Measurements from ENCODE around the gene ZNF770.

The ZNF770 gene, protein sequence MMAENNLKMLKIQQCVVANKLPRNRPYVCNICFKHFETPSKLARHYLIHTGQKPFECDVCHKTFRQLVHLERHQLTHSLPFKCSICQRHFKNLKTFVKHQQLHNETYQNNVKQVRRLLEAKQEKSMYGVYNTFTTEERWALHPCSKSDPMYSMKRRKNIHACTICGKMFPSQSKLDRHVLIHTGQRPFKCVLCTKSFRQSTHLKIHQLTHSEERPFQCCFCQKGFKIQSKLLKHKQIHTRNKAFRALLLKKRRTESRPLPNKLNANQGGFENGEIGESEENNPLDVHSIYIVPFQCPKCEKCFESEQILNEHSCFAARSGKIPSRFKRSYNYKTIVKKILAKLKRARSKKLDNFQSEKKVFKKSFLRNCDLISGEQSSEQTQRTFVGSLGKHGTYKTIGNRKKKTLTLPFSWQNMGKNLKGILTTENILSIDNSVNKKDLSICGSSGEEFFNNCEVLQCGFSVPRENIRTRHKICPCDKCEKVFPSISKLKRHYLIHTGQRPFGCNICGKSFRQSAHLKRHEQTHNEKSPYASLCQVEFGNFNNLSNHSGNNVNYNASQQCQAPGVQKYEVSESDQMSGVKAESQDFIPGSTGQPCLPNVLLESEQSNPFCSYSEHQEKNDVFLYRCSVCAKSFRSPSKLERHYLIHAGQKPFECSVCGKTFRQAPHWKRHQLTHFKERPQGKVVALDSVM

DNA sequence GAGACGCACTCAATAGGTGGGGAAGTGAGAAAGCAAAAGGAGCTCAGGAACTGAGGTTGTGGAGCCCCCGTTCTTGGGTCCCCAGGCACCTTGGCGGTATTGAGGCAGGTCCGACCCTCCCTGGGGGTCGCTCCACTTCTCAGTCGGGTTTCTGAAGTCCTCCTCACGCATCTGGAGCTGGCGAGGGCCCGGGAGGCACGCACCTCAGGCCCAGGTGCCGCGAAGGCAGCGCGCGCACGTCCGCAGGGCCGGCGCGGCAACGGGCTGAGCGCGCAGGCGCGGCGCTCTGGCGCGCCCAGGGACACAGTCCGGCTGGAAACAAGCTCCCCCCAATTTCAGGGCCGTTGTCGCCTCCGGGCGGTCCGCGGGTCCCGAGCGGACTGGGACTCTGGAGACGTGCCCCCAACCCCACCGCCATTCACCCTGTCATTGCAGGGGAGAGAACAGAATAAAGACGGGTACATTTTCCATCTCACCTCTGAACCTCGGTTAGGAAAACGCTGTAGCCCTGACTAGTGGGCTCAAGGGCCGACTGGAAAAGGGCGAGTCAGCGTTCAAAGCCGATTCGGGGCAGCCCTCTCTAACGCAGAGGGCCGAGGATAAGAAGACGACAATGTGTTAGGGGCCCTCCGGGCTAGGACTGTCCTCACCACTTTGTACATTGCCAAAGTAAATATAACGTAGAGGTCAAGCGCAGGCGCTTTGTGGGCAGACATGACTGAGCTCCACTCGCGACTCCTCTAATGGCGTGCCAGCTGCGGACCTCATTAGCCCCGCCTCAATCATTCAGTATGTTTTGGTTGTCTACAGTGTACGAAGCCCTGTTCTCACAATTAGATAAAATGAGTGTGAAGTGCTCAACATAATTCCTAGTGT, at the start of gene ZNF770:
Gene ZNF770, minus strand, starts transcription at position 261 of the 876 bp plus-strand sequence. CDS start 4,853 bp downstream, outside the sequence.
- peak; percentile 16 for DNase-seq

DNA sequence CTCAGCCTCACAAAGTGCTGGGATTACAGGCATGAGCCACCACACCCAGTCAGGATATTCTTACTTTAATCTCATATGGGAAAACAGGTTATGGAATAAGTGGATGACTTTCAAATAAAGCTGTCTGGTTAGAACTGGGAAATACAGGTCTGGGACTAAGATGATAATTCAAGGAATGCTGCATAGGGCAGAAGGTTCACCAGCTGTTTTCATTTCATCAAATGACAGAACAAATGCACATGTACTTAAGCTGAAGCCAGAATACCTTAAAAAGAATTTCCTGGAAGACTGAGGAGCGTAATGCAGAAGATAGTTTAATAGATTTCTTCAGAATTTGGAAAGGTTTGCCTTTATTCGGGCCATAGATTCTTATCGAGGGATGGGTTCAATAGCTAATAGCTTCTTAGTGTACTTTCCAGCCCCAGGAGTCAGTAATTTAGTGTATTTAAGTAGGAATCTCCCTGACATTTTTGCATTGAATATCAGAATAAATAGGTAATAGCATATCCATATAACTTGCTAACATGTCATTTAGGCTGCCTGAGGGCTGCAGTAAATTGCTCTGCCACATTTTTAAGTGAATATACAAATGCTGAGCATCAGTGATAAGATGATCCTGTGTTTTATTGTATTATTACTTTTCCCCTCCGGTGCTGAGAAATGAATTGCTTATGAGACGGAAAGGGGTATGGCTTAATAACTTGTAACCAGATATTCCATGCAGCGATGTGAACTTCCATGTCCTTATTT, 40.3 kb upstream of the ZNF770 start:
- no peak for DNase-seq

DNA sequence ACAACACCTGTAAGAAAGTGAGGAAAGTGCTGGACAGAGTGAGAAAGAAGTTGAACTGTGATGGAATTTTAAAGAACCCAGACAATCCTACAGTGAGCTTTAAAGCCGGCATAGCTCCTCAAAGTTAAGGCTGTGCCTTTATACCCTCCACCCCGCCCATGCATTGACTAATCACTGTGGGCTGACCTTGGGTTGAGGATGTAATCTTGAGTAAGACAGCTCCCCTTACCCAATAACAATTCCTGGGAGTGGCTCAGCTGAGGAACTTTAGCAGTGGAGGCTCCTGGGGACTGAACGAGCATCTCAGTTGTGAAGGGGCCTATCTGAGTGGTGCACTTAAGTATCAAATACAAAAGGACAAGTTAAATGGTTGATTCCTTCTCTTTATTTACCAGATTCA, 35.7 kb upstream of the ZNF770 start:
- no peak for DNase-seq

DNA sequence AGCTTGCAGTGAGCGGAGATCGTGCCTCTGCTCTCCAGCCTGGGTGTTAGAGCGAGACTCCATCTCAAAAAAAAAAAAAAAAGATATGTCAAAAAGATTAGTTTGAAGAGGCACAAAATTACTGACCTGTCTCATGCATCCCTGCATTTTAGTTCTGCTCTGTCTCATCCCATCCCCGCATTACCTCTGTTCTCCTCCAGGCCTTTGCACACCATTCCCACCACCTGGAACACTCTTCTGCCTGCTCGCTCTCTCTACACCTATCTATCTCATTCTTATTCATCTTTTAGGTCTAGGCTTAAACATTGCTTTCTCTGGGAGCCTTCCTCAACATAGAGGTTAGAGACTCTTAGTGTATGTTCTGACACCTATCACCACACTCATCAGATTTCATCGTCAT, 32.9 kb upstream of the ZNF770 start:
- DNase-seq, result no peak

DNA sequence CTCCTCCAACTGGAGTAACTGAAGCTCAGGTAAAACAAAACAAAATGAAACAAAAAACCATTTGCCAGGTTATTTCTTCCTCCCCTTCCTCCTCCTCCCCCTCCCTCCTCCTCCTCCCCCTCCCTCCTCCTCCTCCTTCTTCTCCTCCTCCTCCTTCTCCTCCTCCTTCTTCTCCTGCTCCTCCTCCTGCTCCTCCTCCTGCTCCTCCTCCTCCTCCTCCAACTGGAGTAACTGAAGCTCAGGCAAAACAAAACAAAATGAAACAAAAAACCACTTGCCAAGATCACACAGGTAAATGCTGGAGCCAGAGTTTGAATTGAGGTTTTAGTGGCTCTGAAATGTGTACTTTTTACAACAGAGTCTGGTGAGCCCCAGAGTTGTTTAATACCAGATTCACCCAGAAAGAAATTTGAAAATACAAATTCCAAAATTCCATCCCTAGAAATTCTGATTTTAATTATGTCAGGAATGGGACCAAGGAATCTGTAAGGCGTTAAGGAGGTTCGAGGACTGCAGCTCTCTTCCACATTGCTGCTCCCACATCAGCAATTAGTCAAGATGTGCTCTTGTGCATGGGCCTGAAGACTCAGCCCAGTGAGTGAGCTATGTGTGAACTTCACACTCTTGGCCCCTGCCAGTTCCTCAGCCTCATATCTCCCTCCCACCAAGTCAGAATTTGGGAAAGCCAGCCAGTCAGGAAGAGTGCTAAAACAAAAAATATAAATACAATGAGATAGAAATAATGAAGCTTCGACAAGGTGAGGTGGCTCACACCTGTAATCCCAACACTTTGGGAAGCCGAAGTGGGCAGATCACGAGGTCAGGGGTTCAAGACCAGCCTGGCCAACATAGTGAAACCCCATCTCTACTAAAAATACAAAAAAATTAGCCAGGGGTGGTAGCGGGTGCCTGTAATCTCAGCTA, 31.6 kb upstream of the ZNF770 start:
- no peak for DNase-seq

DNA sequence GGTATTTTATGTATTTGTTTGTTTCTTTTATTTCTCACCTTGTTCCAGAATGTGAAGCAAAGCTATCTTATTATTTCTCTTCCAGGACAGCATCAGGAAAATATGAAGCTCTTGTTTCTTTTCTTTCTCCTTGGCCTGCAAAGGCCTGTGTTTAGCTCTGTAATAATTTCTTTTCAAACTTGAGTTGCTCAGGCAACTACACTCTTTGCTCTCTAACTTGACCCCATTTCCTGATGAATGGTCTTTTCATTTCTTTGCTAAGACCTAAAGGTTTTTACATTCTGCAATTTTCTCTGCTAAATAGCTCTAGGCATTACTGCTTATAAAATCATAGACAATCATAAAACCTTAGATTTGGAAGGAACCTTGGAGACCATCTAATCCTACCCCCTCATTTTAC, 26.2 kb upstream of the ZNF770 start:
- DNase-seq, result no peak

DNA sequence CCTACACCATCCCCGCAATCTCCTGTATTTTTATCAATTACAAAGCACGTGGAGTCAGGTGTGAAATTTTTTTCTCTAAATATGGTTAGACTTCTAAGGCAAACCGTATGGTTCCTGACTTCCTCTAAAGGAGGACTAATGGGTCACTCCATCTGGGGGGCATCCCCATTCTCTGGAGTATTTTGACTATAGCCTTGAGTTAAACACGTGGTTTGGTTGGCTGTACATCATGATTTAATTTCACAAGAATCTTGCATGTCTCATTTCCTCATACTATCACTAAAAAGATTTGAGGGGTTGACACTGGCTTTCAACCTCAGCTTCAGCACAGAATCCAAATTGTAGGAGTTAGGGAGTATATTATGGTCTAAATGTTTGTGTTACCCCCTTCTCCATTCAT, 25.3 kb upstream of the ZNF770 start:
- DNase-seq, result no peak

DNA sequence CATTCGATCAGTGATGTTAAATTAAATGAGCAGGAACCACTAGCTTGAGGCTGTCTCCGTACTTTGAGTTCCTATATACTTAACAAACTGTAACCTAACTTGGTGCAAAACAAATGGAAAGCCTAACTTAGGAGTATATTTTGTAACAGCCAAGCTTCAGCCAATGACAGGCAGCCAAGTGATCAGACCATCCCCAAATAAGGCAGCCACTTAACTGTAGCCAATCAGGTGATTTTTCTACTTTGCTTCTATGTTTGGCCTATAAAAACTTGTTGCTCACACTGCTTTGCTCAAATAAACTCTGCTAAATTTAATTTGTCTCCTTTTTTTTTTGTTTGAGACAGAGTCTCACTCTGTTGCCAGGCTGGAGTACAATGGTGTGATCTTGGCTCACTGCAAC, 19.3 kb upstream of the ZNF770 start:
- no peak for DNase-seq

DNA sequence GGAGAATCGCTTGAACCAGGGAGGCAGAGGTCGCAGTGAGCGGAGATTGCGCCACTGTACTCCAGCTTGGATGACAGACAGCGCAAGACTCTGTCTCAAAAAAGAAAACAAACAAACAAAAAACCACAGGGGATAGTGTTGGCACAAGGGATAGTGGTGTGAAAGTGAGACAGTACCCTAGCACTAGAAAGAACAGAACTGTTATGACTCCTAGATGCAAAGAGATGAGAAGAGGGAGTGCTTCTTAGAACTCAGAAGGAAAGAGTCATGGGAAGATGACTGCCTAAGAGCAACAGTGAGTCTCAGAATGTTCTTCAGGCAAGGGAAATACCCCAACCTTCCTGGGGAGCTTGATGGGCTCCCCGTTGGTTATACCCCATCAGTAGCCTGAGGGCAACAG, 17.8 kb upstream of the ZNF770 start:
- no peak for DNase-seq

DNA sequence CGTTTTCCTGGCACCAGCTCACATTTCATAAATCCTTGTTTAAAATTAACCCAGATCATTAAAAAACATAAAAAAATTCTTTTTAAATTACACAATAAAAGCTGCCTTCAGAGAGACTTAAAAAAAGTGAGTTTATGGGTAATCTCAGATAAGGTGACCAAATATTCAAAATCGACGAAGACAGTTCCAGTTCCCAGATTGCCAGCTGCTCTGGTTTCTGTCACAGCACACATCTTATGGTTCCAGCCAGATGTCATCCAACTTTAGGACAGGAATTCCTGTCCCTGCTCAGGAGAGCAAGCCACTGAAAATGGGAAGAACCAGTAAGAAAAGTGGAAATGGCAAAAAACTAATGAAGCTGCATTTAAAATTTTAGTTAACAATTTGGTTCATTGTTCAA, 15.8 kb upstream of the ZNF770 start:
- no peak for DNase-seq

DNA sequence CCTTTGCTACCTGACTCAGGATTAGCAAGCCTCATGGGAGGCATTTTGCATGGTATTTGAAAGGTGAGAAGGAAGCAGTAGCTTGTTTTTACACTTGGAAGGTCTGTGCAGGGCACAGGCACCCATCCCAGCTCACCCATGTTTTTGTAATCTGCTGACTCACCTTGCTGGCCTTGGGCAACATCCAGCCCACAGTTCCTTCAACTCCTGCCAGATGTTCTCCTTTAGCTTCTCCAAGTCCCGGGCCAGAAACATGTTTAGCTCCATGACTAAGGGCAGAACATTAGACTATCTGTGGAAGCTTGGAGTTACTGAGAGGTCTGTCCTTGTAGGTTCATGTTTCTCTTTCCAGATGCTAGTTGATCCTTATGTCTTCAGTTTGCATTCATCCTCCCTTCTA, 12.4 kb upstream of the ZNF770 start:
- DNase-seq, result no peak

DNA sequence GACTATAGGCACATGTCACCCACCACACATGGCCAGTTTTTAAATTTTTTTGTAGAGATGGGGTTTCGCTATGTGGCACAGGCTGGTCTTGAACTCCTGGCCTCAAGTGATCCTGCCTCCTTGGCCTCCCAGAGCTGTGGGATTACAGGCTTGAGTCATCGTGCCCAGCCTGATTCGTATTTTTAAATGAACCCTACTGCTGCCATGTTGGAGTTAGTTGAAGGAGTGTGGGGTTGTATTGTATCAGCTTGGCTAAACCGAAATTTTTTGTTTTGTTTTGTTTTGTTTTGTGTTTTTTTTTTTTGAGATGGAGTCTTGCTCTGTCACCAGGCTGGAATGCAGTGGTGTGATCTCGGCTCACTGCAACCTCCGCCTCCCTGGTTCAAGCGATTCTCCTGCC, 11.8 kb upstream of the ZNF770 start:
- DNase-seq, result no peak

DNA sequence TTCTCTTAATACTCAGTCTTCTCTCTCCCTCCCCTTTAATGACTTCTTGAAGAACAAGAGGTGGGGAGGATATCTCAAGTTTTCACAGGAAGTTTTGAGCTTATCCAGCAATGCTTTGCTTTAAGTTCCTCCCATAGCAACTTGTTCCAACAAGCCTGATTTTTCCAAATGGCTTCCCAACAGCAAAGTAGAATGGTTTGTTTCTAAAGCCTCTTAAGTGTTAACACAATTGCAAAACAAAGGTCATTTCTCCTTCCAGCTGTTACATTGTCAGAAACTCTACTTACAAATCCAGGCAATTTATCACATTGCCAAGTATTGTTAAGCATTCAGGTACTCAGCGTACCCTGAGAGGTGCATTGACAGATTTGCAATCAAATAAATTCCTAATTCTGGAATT, 6.8 kb upstream of the ZNF770 start:
- DNase-seq, result no peak

DNA sequence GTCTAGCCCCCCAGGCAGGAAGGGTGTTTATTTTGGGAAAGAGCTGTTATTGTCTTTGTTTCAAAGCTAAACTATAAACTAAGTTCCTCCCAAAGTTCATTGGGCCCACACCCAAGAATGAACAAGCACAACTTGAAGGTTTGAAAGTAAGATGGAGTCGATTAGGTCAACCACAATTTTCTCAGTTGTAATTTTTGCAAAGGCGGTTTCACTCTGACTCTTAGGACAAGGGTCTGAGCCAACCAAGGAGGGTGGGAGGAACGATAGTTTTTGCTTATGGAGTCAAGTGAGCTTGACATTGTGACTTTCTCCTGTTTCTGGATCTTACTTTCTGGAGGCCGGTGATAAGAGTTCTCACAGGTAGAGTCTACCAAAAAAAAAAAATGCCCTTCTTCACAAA, 5.8 kb upstream of the ZNF770 start:
- no peak for DNase-seq

DNA sequence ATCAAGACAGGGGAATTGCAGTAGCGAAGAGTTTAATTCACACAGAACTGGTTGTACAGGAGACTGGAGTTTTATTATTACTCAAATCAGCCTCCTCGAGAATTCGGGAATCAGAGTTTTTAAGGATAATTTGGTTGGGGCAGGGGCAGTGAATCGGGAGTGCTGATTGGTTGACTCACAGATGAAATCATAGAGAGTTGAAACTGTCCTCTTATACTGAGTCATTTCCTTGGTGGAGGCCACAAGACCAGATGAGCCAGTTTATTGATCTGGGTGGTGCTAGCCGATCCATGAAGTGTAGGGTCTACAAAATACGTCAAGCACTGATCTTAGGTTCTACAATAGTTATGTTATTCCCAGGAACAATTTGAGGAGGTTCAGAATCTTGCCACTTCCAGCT, 5.3 kb upstream of the ZNF770 start:
- DNase-seq, result no peak

DNA sequence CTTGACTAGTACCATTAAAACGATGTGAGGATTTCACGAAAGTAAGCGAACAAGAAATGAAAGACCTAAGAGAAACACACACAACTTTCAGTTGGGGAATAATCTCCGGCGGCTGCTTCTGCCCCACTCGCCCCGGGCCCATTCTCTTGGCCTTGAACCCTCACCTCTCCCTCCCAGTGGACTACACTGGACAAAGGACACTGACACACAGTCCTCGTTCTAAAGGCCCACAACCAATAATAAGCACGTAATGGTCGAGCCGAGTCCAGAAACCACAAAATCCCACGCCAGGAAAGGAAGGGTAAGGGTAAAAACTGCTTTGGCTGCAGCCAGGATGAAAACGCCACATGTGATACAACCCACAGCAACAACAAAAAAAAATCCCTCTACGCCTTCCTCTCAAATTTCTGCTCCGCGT, 469 bp downstream of the ZNF770 start:
- no peak for DNase-seq

DNA sequence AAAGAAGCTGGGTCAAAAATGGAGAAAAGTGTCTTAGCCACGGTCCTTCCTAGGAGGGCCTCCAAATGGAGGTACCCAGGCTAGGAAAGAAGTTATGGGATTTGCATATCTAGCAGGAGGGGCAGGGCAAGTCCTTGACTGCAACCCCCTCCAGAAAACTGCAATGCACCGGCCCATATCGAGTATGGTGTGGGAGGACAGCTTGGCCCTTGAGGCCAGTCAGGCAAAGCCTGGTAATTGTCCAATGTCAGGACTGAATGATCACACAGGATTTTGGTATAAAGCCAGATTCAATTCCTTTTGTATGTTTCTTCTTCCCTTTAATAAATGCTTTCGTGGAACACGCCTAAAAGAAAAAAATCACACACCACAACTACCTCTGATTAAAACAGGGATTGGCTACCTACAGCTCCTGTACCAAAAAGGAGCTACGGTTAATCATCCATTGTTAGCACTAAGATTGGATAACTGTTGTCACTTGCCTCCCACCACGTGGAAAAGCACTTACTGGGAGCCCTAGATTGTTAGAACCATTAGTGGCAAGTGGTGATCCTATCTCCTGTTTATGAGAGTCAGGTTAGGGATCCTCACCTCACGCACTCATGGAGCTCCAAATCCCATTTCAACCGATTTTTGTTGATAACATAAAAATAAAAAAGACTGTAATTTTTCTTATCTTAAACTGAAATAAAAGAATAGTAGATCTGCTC, 1.2 kb downstream of the ZNF770 start:
- DNase-seq, result no peak

DNA sequence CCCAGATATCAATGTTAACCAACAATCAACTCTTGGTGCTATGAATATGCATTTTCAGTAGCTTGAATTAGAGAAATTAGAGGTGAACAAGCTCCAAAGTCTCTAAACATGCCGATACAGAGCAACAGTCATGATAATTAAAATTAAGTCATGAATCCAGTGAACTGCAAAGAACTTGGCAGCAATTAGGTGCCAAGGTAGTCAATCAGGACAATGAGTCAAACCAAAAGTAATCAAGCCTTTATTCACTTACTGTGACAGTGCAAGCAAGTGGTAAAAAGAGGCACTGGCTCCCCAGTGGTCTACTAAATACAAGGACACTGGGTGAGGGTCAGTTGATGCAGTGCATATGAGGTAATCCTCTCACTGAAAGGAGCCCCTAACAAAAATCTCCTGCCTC, 1.8 kb downstream of the ZNF770 start:
- no peak for DNase-seq

DNA sequence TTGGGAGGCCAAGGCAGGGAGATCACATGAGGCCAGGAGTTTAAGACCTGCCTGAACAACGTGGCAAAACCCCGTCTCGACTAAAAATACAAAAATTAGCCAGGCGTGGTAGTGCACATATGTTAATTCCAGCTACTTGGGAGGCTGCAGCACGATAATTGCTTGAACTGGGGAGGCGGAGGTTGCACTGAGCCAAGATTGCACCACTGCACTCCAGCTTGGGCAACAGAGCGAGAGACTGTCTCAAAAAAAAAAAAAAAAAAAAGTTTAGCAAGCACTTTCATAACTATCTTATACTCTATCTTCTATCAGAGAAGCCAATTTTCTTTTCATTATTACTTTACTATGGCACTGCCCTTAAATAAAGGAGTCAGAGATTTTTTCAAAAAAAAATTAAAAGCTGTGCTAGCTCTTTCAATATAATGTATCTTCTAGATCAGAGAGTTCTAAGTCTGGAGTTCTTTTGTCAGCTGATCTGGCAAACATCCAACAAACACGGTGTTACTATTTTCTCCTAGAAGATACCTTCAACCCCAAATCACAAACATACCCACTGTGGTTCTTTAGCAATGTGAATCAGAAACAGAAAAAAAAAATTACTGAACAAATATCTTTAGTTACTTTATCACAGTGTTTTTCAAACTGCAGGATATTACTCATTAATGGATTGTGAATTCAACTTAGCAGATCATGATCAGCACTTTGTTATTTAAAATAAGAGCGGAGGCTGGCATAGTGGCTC, 3.0 kb downstream of the ZNF770 start:
- no peak for DNase-seq

DNA sequence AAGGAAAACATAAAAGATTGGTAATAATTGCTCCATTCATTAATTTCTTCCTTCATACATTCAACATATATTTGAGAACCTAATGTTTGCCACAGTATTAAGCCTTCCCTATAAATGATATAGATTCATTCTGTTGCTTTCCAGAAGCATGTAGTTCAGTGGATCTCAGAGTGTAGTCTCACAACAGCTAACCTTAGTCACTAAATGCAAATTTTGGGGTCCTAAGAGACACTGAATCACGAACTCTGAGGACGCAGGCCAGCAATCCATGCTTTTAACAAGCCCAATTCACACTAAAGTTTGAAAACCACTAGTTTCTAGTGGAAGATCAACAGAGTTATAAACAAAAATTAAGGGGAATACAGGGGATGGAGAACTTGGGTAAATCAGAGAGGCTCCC, 11.3 kb downstream of the ZNF770 start:
- DNase-seq, result no peak

All from NCI-H2107 (cell line).